Fibroblast of pulmonary artery (primary cell): ENCODE results near the gene KCNQ5.

Experiments
- DNase-seq: peaks from one replicate; pipeline ENCODE4 v3.0.0-alpha.2; 2010; ENCODE audit warnings: low read depth
- H3K4me3 ChIP-seq: replicated peaks from 2 replicates; pipeline ENCODE4 v1.5.1; 2011; ENCODE audit warnings: low read depth, mild to moderate bottlenecking, control low read depth, low read length, moderate library complexity
- CTCF ChIP-seq: IDR thresholded peaks from 2 replicates; pipeline ENCODE4 v1.5.1; 2011; ENCODE audit warnings: mild to moderate bottlenecking, control low read depth, low read length, inconsistent platforms; ENCODE audit errors: missing control alignments

Gene KCNQ5

GRCh38 chr6:73004861-73005260 is 383.0 kb downstream of the KCNQ5 start:
- DNase-seq: no peak
- TF ChIP-seq CTCF: no peak
- no peak overlapping the region for H3K4me3 ChIP-seq

- no peak for TF ChIP-seq CTCF
- H3K4me3 ChIP-seq: no peak overlapping the region
- DNase-seq: no peak
These were observed 384.3 kb downstream of the KCNQ5 start for GRCh38 chr6:73006146-73006545.

GRCh38 chr6:73011945-73012344 is 390.1 kb downstream of the KCNQ5 start:
- no peak overlapping the region for H3K4me3 ChIP-seq
- no peak for TF ChIP-seq CTCF
- DNase-seq: peak; percentile 52

GRCh38 chr6:73017476-73017875 is 395.6 kb downstream of the KCNQ5 start:
- no peak for TF ChIP-seq CTCF
- H3K4me3 ChIP-seq: no peak overlapping the region
- DNase-seq: no peak

- TF ChIP-seq CTCF: no peak
- no peak for DNase-seq
- H3K4me3 ChIP-seq: no peak overlapping the region
These were observed 402.7 kb downstream of the KCNQ5 start for GRCh38 chr6:73024598-73024997.

GRCh38 chr6:73027691-73028090 is 405.8 kb downstream of the KCNQ5 start:
- TF ChIP-seq CTCF: no peak
- DNase-seq: no peak
- H3K4me3 ChIP-seq: no peak overlapping the region

GRCh38 chr6:73028124-73028766 is 406.4 kb downstream of the KCNQ5 start:
- no peak overlapping the region for H3K4me3 ChIP-seq
- DNase-seq: no peak
- no peak for TF ChIP-seq CTCF
